ENCODE measurements around the gene GRM1.

The GRM1 gene

DNA sequence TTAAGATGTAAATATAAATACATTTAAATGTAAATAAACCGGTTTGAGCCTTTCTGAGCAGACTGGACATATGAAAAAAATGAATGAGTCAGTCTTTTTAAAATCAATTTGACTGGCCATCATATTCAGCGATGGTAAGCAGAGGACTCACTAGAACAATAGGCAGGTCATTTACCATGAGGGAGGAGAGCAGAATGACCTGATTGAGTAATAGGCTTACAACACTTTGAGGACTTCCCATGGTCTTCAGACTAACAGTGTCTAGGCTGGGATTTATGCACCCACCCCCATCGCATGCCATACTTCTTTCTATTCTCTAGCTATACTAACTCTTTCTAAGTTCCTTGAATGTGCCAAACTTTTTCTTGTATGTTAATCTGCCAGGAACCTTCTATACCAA is 272.9 kb downstream of the GRM1 start:
- Histone ChIP-seq H3K9me3 (ENCODE audit: control insufficient read depth, insufficient read depth, low read length) (no peaks in the 10 kb centered on the region), H3K27me3 (ENCODE audit: control insufficient read depth, low read length) (no peaks in the 10 kb centered on the region), H3K4me2 (ENCODE audit: low read length) (no peak overlapping the region), H3K36me3 (ENCODE audit: control insufficient read depth, low read length) (no peaks in the 10 kb centered on the region), H3K4me1 (ENCODE audit: control insufficient read depth, low read length) (no peaks in the 10 kb centered on the region), H3F3A (ENCODE audit: control insufficient read depth, insufficient read depth) (no peaks in the 10 kb centered on the region), H3K9me2 (replicated peaks; ENCODE audit: control insufficient read depth, low read length) (no peaks in the 10 kb centered on the region), H3K27ac (ENCODE audit: low read depth, low read length) (no peak overlapping the region), H3K79me2 (ENCODE audit: control insufficient read depth, low read length) (no peaks in the 10 kb centered on the region), H4K20me1 (ENCODE audit: control insufficient read depth, insufficient read depth, low read depth, low read length) (no peaks in the 10 kb centered on the region), H3K4me3 (ENCODE audit: low read length) (no peak overlapping the region)
- TF ChIP-seq, protein P1, sequence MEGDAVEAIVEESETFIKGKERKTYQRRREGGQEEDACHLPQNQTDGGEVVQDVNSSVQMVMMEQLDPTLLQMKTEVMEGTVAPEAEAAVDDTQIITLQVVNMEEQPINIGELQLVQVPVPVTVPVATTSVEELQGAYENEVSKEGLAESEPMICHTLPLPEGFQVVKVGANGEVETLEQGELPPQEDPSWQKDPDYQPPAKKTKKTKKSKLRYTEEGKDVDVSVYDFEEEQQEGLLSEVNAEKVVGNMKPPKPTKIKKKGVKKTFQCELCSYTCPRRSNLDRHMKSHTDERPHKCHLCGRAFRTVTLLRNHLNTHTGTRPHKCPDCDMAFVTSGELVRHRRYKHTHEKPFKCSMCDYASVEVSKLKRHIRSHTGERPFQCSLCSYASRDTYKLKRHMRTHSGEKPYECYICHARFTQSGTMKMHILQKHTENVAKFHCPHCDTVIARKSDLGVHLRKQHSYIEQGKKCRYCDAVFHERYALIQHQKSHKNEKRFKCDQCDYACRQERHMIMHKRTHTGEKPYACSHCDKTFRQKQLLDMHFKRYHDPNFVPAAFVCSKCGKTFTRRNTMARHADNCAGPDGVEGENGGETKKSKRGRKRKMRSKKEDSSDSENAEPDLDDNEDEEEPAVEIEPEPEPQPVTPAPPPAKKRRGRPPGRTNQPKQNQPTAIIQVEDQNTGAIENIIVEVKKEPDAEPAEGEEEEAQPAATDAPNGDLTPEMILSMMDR (IDR thresholded peaks at IDR 0.05; ENCODE audit: low read depth, low read length, poor library complexity, severe bottlenecking) = no peak
- TF ChIP-seq EZH2phosphoT487 (IDR thresholded peaks at IDR 0.05; ENCODE audit: borderline replicate concordance, low read length) = no peak

- Histone ChIP-seq H3K27me3 (ENCODE audit: control insufficient read depth, low read length) (no peaks in the 10 kb centered on the region), H3K9me2 (replicated peaks; ENCODE audit: control insufficient read depth, low read length) (no peaks in the 10 kb centered on the region), H3K79me2 (ENCODE audit: control insufficient read depth, low read length) (no peaks in the 10 kb centered on the region), H3K4me2 (ENCODE audit: low read length) (no peak overlapping the region), H3K27ac (ENCODE audit: low read depth, low read length) (no peak overlapping the region), H3F3A (ENCODE audit: control insufficient read depth, insufficient read depth) (no peaks in the 10 kb centered on the region), H4K20me1 (ENCODE audit: control insufficient read depth, insufficient read depth, low read depth, low read length) (no peaks in the 10 kb centered on the region), H3K4me1 (ENCODE audit: control insufficient read depth, low read length) (no peaks in the 10 kb centered on the region), H3K36me3 (ENCODE audit: control insufficient read depth, low read length) (no peaks in the 10 kb centered on the region), H3K9me3 (ENCODE audit: control insufficient read depth, insufficient read depth, low read length) (no peaks in the 10 kb centered on the region), H3K4me3 (ENCODE audit: low read length) (no peak overlapping the region)
- TF ChIP-seq, protein P1 (IDR thresholded peaks at IDR 0.05; ENCODE audit: low read depth, low read length, poor library complexity, severe bottlenecking) = no peak
- no peak for TF ChIP-seq EZH2phosphoT487 (IDR thresholded peaks at IDR 0.05; ENCODE audit: borderline replicate concordance, low read length)
Measured at GRCh38 chr6:146302994-146303393, 274.1 kb downstream of the GRM1 start.

DNA sequence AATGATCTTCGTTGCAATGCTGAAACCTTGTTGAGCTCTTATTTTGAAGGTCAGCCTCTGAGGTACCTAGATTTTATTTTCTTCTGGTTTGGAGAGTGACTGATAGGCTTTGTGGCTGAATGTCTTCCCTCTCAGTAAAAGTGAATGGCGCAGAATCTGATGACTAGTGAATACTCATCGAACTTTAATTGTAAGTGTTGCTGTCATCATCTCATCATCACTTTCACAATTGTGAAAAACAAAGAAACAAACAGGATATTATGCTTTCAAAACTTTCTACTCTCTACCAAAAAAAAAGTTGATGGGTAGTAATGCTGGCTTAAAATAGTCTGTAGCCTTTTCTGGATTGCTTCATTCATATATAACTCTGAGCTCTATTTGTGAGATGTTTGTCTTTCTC is 275.3 kb downstream of the GRM1 start:
- Histone ChIP-seq H3K4me2 (ENCODE audit: low read length) (no peak overlapping the region), H4K20me1 (ENCODE audit: control insufficient read depth, insufficient read depth, low read depth, low read length) (no peaks in the 10 kb centered on the region), H3K4me3 (ENCODE audit: low read length) (no peak overlapping the region), H3K4me1 (ENCODE audit: control insufficient read depth, low read length) (no peaks in the 10 kb centered on the region), H3K27ac (ENCODE audit: low read depth, low read length) (no peak overlapping the region), H3F3A (ENCODE audit: control insufficient read depth, insufficient read depth) (no peaks in the 10 kb centered on the region), H3K36me3 (ENCODE audit: control insufficient read depth, low read length) (no peaks in the 10 kb centered on the region), H3K79me2 (ENCODE audit: control insufficient read depth, low read length) (no peaks in the 10 kb centered on the region), H3K27me3 (ENCODE audit: control insufficient read depth, low read length) (no peaks in the 10 kb centered on the region), H3K9me2 (replicated peaks; ENCODE audit: control insufficient read depth, low read length) (no peaks in the 10 kb centered on the region), H3K9me3 (ENCODE audit: control insufficient read depth, insufficient read depth, low read length) (no peaks in the 10 kb centered on the region)
- no peak for TF ChIP-seq EZH2phosphoT487 (IDR thresholded peaks at IDR 0.05; ENCODE audit: borderline replicate concordance, low read length)
- TF ChIP-seq, protein P1 (IDR thresholded peaks at IDR 0.05; ENCODE audit: low read depth, low read length, poor library complexity, severe bottlenecking) = no peak

DNA sequence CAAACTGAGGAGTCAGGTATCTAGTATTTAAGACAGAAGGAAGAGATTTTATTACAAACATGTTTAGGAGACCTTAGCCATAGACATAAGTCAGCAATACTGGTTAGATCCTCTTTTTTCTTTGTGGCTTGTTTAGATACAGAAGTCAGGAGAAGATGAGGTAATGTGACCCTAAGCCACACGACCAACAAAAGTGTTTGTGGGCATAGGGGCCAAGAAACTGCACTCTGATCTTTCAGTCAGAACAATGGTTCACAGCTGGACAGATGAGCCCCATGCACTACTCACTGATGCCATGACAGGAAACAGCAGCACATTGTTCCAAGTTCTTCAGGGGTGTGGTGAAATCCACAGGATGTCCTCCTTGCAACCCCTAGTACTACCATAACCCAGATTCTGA is 276.2 kb downstream of the GRM1 start:
- no peak overlapping the region for H3K4me3 ChIP-seq (ENCODE audit: low read length)
- no peak overlapping the region for H3K27ac ChIP-seq (ENCODE audit: low read depth, low read length)
- no peaks in the 10 kb centered on the region for H3K4me1 ChIP-seq (ENCODE audit: control insufficient read depth, low read length)
- no peaks in the 10 kb centered on the region for H3F3A ChIP-seq (ENCODE audit: control insufficient read depth, insufficient read depth)
- H3K36me3 ChIP-seq (ENCODE audit: control insufficient read depth, low read length) = no peaks in the 10 kb centered on the region
- TF ChIP-seq, protein P1 (IDR thresholded peaks at IDR 0.05; ENCODE audit: low read depth, low read length, poor library complexity, severe bottlenecking) = no peak
- TF ChIP-seq EZH2phosphoT487 (IDR thresholded peaks at IDR 0.05; ENCODE audit: borderline replicate concordance, low read length) = no peak
- H3K9me2 ChIP-seq (replicated peaks; ENCODE audit: control insufficient read depth, low read length) = no peaks in the 10 kb centered on the region
- H3K79me2 ChIP-seq (ENCODE audit: control insufficient read depth, low read length) = no peaks in the 10 kb centered on the region
- no peak overlapping the region for H3K4me2 ChIP-seq (ENCODE audit: low read length)
- H3K27me3 ChIP-seq (ENCODE audit: control insufficient read depth, low read length) = no peaks in the 10 kb centered on the region
- H3K9me3 ChIP-seq (ENCODE audit: control insufficient read depth, insufficient read depth, low read length) = no peaks in the 10 kb centered on the region
- no peaks in the 10 kb centered on the region for H4K20me1 ChIP-seq (ENCODE audit: control insufficient read depth, insufficient read depth, low read depth, low read length)

Measured in DOHH2 (cell line).